HG02852 (cell line): Measurements from ENCODE around the gene TUBB6.

Experiments
- ATAC-seq: cut with Tn5 transposase; IDR thresholded peaks from one replicate; pipeline ENCODE4 v1.9.1; 2021; ENCODE audit warnings: mild to moderate bottlenecking, moderate library complexity; ENCODE audit not compliant: unreplicated experiment

TUBB6 gene

DNA sequence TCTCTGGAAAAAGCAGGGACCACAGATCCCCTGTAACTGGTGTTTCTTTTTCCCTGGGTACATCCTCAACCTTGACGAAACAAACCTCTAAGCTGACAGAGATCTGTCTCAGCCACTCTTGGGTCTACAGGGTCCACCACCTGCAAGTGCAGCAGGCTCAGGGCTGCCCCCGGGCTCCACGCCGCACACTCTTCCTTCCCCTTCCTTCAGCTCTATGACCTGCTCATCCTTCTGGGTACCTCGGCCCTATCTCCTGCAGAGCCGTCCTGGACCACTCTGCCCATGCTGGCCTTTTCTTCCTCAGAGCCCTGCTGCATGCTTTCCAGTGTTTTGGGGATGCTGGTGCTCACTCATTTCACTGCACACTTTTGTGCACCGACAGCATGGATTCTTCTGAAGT lies 27.5 kb downstream of the TUBB6 start:
- no peak for ATAC-seq

DNA sequence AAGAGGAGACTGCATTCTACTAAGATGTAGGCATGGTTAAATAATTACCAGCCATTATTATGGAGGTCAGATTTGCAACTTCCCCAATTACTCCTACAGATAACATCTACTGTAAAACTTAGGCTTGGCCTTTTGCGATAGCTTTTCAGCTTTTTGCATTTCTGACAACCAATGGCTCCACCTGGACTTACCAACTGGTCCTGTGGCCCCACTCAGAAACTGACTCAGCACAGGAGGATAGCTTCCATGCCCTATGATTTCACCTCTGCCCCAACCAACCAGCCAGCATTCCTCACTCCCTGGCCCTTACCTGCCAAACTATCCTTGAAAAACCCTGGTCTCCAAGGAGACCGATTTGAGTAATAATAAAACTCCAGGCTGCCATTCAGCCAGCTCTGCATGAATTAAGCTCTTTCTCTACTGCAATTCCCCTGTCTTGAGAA lies 28.2 kb downstream of the TUBB6 start:
- ATAC-seq, result no peak

DNA sequence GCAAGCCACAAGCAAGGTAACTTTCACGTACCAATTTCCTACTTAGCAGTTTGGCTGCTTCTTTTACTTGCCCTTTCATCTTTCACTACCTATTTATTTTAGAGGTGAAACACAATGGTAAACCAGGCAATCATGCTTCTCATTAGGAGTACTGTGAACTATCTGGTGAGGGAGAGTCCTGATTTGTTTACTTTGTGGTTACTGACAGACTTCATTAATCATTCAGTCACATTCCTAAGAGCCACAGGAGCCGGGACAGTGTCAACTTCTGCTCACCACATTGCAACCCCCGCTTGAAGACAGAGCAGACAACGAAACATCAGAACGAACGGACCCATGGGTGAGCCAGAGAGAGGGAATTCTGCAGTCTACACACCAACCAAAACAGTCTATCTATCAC lies 28.8 kb downstream of the TUBB6 start:
- ATAC-seq, result no peak

DNA sequence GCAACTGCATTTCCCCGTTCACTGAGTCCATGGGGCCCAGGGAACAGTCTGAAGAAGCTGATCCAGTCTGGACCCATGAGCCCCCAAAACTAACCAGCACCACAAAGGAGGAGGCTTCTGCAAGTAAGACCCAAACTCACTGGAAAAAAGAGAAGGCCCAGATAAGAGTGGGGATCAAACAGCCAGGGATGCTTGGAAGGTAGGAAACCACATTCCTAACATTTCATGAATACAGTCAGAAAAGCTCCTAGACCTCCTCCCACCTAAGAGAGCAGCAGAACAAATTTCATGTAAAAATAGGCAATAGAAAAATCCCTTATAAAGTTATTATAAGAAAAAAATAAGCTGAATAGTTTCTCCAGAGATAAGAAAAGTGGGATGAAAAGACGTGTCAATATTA lies 30.3 kb downstream of the TUBB6 start:
- no peak for ATAC-seq

DNA sequence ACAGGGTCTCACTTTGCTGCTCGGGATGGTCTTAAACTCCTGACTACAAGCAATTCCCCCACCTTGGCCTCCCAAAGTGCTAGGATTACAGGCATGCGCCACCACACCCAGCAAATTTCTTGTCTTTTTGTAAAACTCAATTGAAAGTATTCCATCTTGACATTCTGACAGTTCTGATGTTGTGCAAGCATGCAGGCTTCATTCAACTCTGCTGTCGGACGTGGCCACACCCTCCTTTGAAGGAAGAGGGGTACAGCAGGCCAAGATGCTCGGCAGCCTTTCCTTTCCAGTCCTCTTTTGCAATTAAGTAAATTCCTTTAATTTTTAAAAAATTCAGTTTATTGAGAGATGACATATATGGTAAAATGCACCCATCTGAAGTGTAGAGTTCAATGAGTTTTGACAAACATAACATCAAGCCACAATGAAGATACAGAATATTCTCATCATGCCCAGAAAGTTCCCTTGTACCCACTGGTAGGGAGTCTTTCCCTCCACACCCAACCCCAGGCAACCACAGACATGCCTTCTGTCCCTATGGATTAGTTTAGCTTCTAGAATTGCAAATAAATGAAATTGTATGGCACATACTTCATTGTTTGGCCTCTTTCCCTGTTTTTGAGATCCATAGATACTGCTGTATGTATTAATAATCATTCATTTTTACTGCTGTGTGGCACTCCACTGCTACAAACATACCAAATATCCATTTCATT lies 33.1 kb downstream of the TUBB6 start:
- no peak for ATAC-seq

DNA sequence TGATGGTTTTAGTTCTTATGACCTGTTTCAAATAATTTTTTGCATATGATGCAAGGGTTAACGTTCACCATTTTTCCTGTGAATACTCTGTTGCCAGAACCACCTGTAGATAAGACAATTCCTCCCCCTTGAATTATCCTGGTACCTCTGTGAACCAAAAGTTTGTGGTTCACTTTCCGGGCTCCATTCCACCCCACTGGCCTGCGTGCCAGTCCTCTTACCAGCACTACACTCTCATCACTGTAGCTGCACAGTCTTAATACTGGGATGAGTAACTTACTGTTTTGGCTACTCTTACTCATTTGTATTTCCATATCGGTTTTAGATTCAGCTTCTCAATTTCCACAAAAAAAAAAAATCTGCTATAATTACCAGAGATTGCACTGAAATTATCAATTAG lies 34.6 kb downstream of the TUBB6 start:
- no peak for ATAC-seq

DNA sequence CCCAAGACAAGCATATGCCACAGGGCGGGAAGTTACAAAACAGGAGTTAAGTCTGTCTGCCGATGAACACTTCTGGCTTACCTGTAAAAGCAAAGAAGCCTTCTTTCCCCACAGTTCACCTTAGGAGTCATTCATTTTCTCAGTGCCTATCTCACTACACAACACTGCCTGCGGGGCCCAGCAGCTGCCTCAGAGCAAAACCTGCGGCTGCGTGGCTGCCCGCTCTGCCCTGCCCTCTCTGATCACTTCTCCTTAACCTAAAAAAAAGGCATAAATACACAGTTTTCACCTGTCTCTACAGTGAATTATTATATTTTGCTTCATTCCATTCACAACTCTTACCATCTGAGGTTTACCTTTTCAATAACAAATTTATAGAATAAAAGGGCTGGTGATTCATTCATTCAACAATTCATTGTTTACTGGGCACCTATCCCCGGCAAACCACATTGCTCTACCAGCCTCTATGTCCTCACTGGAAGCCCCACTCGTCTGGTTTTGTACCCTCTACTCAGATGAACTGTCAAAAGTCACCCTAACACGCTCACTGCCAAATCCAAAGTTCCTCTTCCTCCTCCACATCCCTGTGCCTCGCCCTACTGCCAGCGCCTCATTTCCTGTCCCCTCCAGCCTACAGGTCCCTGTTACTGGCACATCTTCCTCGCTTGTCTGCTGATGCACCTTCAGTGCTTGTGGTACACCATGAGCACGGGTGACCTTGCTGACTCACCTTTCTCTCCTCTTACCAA lies 37.6 kb downstream of the TUBB6 start:
- no peak for ATAC-seq

DNA sequence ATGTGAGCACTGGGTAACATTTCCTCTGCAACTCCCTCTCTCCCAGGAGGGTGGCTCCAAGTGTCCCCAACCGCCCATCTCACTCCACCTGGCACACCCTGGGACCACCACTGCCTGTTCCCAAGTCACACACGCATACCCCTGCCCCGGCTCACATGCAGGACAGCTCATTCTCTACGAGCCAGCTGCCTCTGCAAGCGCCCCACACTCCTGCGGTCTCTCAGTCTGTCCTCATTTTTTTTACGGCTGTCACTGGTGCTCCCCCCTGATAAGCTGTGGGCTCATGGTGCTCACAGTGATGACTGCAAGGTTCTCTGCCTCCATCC lies 38.2 kb downstream of the TUBB6 start:
- ATAC-seq, result no peak

DNA sequence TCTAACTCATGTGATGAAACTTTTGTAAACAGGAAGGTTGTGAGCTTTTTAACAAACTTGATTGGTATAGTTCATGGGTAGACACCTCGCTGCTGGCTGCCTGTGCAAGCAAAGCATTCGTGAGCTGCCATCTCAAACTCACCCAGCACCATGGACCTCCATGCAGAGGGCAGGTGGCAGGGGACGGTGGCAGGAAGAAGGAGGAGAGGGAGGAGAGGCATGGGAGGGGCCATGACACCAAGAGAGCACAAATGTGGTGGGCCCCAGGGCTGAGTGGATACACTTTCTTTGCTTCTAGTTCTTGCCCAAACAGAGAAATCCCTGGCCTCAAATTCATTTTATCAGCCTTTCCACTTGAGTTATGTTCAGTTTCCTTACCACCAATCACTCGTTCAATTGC lies 39.9 kb downstream of the TUBB6 start:
- no peak for ATAC-seq

DNA sequence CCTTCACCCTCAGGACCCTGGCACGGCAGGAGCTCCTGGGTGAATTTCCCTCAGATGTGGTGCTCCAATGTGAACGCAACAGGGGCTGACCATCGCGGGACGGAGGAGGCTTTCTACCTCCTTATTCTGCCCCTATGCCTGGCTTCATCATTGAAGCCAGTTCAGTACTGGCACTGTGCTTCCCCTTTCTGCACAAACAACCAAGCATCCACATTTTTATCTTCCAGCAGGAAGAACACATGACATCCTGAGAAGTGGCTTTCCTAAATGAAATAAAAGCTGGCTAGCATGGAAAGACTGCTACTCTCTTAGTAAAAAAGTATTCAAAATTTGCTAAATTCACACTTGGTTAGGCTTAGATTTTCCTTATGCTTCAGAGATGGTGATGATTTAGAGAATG lies 44.1 kb downstream of the TUBB6 start:
- no peak for ATAC-seq

DNA sequence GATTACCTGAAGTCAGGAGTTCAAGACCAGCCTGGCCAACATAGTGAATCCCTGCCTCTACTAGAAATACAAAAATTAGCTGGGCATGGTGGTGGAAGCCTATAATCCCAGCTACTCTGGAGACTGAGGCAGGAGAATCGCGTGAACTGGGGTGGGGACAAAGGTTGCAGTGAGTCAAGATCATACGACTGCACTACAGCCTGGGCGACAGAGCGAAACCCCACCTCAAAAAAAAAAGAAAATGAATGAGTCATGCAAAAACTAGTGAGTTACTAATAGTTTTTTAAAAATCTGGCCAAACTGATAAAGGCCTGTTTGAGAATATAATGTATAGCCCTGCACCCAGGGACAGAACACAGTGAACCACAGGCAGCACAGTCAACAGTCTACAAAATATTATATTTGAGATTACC lies 51.5 kb downstream of the TUBB6 start:
- ATAC-seq, result no peak

DNA sequence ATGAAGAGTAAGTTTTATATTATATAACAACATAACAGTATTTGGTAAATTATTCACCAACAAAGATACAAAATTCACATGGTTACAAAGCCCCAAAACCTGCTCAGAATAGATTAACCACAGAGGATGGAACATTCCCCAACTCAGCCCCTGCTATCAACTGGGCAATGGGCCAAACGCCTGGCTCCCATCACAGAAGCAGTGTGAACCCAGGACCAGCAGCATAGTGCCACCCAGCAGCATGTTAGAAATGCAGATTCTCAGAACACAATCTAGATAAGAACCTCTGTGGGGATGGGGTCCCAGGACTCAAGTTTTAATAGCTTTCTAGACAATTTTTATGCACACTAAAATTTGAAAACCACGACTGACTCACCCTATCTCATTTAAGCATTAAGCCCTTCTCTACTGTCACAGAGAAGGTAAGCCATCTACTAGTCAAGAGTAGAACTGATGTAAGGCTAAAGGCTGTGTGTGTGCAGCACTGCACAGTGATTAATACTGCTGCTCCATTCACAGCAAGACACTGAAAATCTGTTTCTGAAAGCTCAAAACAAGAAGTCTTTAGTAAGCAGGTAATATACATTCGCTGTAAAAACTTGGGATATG lies 53.8 kb downstream of the TUBB6 start:
- ATAC-seq, result no peak

DNA sequence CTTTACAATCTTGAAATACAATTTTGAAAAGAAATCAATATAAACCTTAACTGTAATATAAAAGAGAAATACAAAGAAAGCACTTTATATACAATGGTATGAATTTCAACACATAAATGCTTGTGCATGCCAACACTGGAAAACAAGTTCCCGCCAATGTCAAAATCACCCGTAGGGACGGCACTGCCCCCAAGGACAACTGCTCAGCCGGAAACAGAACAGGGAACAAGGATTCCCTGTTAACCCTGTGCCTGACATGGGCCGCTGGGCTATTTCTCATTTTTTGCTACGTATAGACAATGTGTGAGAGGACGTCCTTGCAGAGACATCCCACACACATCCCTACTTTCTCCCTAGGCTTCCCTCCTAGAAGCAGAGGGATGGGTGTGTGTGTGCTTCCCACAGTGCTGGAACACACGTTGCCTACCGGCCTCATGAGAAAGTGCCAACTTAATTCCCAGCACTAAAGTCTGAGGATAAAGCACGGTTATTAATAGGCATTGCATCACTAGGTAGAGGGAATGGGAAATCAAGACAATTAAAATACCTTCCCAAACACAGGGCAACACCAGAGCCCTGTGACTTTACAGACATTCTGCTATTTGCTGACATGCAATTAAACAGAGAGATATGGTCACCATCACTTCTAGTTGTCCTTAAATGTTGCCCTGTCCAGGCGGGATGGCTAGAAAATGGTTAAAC lies 54.6 kb downstream of the TUBB6 start:
- ATAC-seq, result no peak

DNA sequence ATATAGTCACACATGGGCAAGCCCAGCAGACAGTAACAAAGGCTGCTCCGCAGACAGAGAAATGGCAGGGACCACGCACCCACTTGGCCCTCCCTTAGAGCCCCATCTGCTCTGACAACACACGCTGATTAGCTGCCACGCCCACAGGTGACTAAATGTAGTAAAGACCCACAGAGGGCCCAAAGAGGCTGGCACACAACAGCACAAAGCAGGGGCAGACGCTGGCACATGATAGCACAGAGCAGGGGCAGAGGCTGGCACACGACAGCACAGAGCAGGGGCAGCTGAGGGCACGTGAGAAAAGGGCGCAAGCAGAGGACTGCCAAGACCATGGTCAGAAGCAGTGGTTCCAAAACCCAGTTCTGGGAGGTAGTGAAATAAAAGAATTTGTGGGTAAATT lies 58.3 kb downstream of the TUBB6 start:
- ATAC-seq, result no peak

DNA sequence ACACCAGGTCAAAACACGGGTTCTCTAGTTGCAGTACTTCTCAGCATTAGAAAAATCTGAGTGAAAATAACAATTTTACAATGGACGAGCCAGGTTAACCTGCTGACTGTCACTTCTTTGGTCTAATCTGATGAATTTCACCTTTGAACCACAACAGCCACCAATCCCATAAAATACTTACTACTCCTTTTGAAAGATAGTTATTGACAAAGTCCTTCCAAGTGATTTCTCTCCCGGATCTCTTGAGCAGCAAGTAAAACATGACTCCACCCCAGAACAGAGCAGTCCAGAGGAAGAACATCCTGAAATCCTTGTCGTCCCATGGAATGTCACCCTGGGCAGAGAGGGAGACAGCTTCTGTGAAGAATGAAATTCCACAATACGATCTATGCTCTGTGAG lies 58.7 kb downstream of the TUBB6 start:
- no peak for ATAC-seq

DNA sequence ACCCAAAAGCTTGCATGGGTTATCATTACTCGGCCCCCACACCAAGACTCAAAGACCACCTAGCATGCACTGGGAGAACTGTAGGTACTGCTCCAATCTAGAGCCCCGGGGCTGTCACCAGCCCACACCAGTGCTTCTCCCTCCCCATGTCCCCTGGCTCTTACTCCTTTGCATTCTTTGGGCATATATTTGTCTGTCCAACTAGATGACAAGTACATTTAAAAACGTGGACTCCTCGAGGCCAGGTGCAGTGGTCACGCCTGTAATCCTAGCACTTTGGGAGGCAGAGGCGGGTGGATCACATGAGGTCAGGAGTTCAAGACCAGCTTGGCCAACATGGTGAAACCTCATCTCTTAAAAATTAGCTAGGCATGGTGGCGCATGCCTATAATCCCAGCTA lies 61.2 kb downstream of the TUBB6 start:
- ATAC-seq, result no peak

DNA sequence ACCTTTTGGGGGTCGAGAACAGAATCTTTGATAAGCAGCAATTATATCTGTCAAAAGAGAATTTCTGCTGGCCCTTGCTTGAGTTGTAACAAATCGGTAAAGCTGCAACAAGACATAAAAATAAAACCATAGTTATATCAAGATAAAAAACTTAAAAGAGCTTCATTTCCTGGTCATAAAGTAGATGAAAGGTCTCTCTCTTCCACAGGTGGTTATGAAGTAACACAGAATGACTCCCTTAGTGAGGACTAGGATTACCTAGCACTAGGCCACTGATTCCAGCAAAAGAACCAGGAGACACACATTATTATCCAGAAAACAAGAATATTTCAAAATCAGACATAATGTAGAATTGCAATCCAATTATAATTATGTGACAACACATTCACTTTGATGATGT lies 63.5 kb downstream of the TUBB6 start:
- no peak for ATAC-seq

DNA sequence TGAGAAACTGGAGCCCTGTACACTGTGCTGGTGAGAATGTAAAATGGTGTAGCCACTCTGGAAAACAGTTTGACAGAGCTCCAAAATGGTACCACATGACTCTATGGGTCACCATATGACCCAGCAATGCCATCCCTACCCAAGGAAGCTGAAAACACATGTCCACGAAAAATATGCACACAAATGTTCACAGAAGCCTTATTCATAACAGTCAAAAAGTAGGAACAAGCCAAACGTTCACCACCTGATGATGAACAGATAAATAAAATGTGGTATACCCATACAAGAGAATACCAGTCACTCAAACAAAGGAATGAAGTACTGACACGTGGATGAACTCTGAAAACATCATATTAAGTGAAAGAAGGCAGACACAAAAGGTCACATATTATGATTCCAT lies 64.4 kb downstream of the TUBB6 start:
- ATAC-seq, result no peak

DNA sequence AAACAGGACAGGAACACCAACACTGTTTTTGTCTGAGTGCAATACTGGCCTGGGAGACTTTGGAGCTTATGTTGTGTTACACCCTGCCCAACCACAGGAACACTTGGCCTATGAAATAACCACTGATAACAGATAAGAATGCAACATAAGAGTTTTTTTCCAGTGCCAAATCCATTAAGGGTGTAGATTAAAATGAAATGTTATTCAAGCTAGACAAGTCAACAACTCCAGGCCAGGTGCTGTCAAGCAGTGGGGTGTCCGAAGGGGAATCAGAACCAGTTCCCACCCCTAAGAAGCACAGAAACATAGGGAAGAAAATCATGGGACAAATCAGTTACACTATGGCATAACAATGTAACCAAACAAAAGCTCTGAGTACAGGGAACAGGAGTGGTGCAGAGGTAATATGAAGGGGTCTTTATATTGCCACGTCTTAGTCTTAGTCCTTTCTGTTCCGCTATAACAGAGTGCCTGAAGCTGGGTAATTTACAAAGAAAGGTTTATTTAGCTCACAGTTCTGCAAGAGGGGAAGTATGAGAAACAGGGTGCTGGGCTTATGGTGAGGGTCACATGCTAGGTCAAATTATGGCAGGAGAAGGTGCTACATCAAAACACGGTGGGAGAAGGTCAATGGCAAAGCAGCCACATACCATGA lies 65.2 kb downstream of the TUBB6 start:
- ATAC-seq, result no peak

DNA sequence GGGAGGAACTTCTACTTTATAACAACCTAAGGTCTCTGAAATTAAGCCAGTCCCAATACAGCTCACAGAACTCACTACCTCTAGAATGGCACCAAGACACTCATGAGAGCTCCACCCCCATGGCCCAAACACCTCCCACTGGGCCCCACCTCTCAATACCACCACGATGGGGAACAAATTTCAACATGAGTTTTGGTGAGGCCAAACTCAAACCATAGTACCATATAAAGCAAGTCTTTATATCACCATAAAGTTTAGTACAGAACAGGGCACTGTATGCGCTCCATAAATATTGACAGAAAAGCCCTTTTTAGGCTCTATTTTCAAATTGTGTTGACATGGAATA lies 65.7 kb downstream of the TUBB6 start:
- no peak for ATAC-seq

DNA sequence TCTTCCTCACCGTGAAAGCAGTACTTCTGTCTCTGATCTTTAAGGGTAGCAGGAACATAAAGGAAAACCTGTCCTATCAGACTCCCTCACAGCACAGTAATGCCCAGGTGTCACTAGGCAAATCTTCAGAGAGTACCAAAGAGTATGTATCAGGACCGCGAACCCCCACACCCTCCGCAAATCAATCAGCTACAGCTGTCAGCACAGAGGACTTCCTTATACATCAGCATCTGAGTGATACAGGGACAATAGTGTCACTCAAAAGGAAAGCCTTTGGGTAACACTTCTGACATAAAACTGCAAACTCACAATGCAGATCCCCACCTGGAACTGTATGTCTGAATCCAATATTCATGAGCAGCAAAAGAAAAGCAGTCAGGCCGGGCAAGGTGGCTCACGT lies 66.4 kb downstream of the TUBB6 start:
- no peak for ATAC-seq
